Measurements from ENCODE around the gene DOCK6. TPM values are rescaled to one million over a fixed set of nuclear protein-coding genes. Genes with fewer than 3 reads are reported as not detected.

The DOCK6 gene
- total RNA-seq, 2 donors from 2014 or later = 30.5 to 49.3 TPM

- ATAC-seq (ENCODE audit: insufficient number of reproducible peaks, low FRiP score, low read depth) (no peak), DNase-seq (ENCODE audit: low spot score) (no peak)
- Histone ChIP-seq H3K4me3 (no peak overlapping the region), H3K27me3 (replicated peaks; ENCODE audit: insufficient read depth) (no peaks in the 10 kb centered on the region), H3K36me3 (no peaks in the 10 kb centered on the region), H3K27ac (no peak overlapping the region), H3K9me3 (no peaks in the 10 kb centered on the region), H3K4me1 (ENCODE audit: control insufficient read depth in 1 of 2, low read depth in 2 of 2) (no peaks in the 10 kb centered on the region)
- TF ChIP-seq CTCF (IDR thresholded peaks at IDR 0.05) = no peak
Observed at GRCh38 chr19:11273296-11273695, 11.0 kb upstream of the DOCK6 start.

- DNase-seq (ENCODE audit: low spot score) (no peak), ATAC-seq (ENCODE audit: insufficient number of reproducible peaks, low FRiP score, low read depth) (no peak)
- Histone ChIP-seq H3K27me3 (replicated peaks; ENCODE audit: insufficient read depth) (no peaks in the 10 kb centered on the region), H3K36me3 (no peaks in the 10 kb centered on the region), H3K27ac (no peak overlapping the region), H3K9me3 (no peaks in the 10 kb centered on the region), H3K4me1 (ENCODE audit: control insufficient read depth in 1 of 2, low read depth in 2 of 2) (no peaks in the 10 kb centered on the region), H3K4me3 (no peak overlapping the region)
- TF ChIP-seq CTCF (IDR thresholded peaks at IDR 0.05) = no peak
Observed at GRCh38 chr19:11269408-11269807, 7.1 kb upstream of the DOCK6 start.

GRCh38 chr19:11268783-11269267 lies 6.5 kb upstream of the DOCK6 start:
- Histone ChIP-seq H3K4me1 (ENCODE audit: control insufficient read depth in 1 of 2, low read depth in 2 of 2) (no peaks in the 10 kb centered on the region), H3K4me3 (no peak overlapping the region), H3K27ac (no peak overlapping the region), H3K36me3 (no peaks in the 10 kb centered on the region), H3K27me3 (replicated peaks; ENCODE audit: insufficient read depth) (no peaks in the 10 kb centered on the region), H3K9me3 (no peaks in the 10 kb centered on the region)
- DNase-seq (ENCODE audit: low spot score) = no peak
- ATAC-seq (ENCODE audit: insufficient number of reproducible peaks, low FRiP score, low read depth) = no peak
- TF ChIP-seq CTCF (IDR thresholded peaks at IDR 0.05) = no peak

- Histone ChIP-seq H3K27me3 (replicated peaks; ENCODE audit: insufficient read depth) (no peaks in the 10 kb centered on the region), H3K36me3 (no peaks in the 10 kb centered on the region), H3K27ac (no peak overlapping the region), H3K4me1 (ENCODE audit: control insufficient read depth in 1 of 2, low read depth in 2 of 2) (peaks cover 2 to 4% of the 10 kb centered on the region in 2 donors), H3K4me3 (no peak overlapping the region), H3K9me3 (no peaks in the 10 kb centered on the region)
- ATAC-seq (ENCODE audit: insufficient number of reproducible peaks, low FRiP score, low read depth) (no peak), DNase-seq (ENCODE audit: low spot score) (no peak)
- TF ChIP-seq CTCF (IDR thresholded peaks at IDR 0.05) = no peak
Observed at GRCh38 chr19:11267316-11268085, 5.2 kb upstream of the DOCK6 start.

GRCh38 chr19:11265785-11266236 lies 3.5 kb upstream of the DOCK6 start:
- no peak overlapping the region for H3K27ac ChIP-seq
- no peak overlapping the region for H3K4me3 ChIP-seq
- DNase-seq (ENCODE audit: low spot score) (no peak), ATAC-seq (ENCODE audit: insufficient number of reproducible peaks, low FRiP score, low read depth) (no peak)
- H3K27me3 ChIP-seq (replicated peaks; ENCODE audit: insufficient read depth) = no peaks in the 10 kb centered on the region
- H3K36me3 ChIP-seq = no peaks in the 10 kb centered on the region
- peaks cover 2 to 11% of the 10 kb centered on the region in 2 donors for H3K4me1 ChIP-seq (ENCODE audit: control insufficient read depth in 1 of 2, low read depth in 2 of 2)
- no peaks in the 10 kb centered on the region for H3K9me3 ChIP-seq
- no peak for TF ChIP-seq CTCF (IDR thresholded peaks at IDR 0.05)

All from thoracic aorta (tissue), 2 donors.